ENCODE results near the gene OLFML2A. TPM values are rescaled to one million over a fixed set of nuclear protein-coding genes. Genes with fewer than 3 reads are reported as not detected.
"Not testable (repeated sequence)": the region's sequence is repeated elsewhere in the genome, so short reads cannot be mapped to it uniquely, and the experiment has no call there.

The OLFML2A gene
- total RNA-seq, 1 donor, result 29.7 TPM

GRCh38 chr9:124834591-124834990 is 57.7 kb downstream of the OLFML2A start:
- Histone ChIP-seq H3K79me2 (ENCODE audit: insufficient read depth, low read length) (no peaks in the 10 kb centered on the region), H3K9me3 (ENCODE audit: low read depth, low read length) (no peaks in the 10 kb centered on the region), H3K36me3 (ENCODE audit: insufficient read depth, low read length) (no peaks in the 10 kb centered on the region), H3K27ac (ENCODE audit: low read depth, low read length) (no peak overlapping the region), H3K4me1 (ENCODE audit: insufficient read depth, low read length) (peaks cover 21% of the 10 kb centered on the region), H3K4me2 (ENCODE audit: insufficient read depth, low read length) (no peak overlapping the region), H4K20me1 (ENCODE audit: insufficient read depth, low read length) (peaks cover 3% of the 10 kb centered on the region), H3K27me3 (ENCODE audit: insufficient read depth, low read length) (peaks cover 1% of the 10 kb centered on the region), H3K4me3 (ENCODE audit: insufficient read depth, low read length) (no peak overlapping the region), H2AFZ (ENCODE audit: low read length) (no peak overlapping the region)
- no peak for TF ChIP-seq CTCF (IDR thresholded peaks at IDR 0.05; ENCODE audit: extremely low read depth, low read depth, low read length)
- peak; percentile 91 for DNase-seq (ENCODE audit: insufficient read length, low spot score, missing footprints)

- peaks cover 3% of the 10 kb centered on the region for H4K20me1 ChIP-seq (ENCODE audit: insufficient read depth, low read length)
- TF ChIP-seq CTCF (IDR thresholded peaks at IDR 0.05; ENCODE audit: extremely low read depth, low read depth, low read length), result no peak
- DNase-seq (ENCODE audit: insufficient read length, low spot score, missing footprints), result no peak
- H3K27me3 ChIP-seq (ENCODE audit: insufficient read depth, low read length), result no peaks in the 10 kb centered on the region
- H3K4me2 ChIP-seq (ENCODE audit: insufficient read depth, low read length), result peak overlapping the region; percentile 15
- H3K4me1 ChIP-seq (ENCODE audit: insufficient read depth, low read length), result peaks cover 21% of the 10 kb centered on the region
- no peak overlapping the region for H3K4me3 ChIP-seq (ENCODE audit: insufficient read depth, low read length)
- no peaks in the 10 kb centered on the region for H3K9me3 ChIP-seq (ENCODE audit: low read depth, low read length)
- no peaks in the 10 kb centered on the region for H3K79me2 ChIP-seq (ENCODE audit: insufficient read depth, low read length)
- no peak overlapping the region for H2AFZ ChIP-seq (ENCODE audit: low read length)
- no peak overlapping the region for H3K27ac ChIP-seq (ENCODE audit: low read depth, low read length)
- H3K36me3 ChIP-seq (ENCODE audit: insufficient read depth, low read length), result no peaks in the 10 kb centered on the region
Measured at GRCh38 chr9:124835026-124835557, 58.2 kb downstream of the OLFML2A start.

- DNase-seq (ENCODE audit: insufficient read length, low spot score, missing footprints); H3K27ac ChIP-seq (ENCODE audit: low read depth, low read length); H3K36me3 ChIP-seq (ENCODE audit: insufficient read depth, low read length); H2AFZ ChIP-seq (ENCODE audit: low read length); H3K4me2 ChIP-seq (ENCODE audit: insufficient read depth, low read length); H3K9me3 ChIP-seq (ENCODE audit: low read depth, low read length); H3K4me3 ChIP-seq (ENCODE audit: insufficient read depth, low read length); H3K27me3 ChIP-seq (ENCODE audit: insufficient read depth, low read length); H4K20me1 ChIP-seq (ENCODE audit: insufficient read depth, low read length); H3K79me2 ChIP-seq (ENCODE audit: insufficient read depth, low read length): not testable (repeated sequence)
- H3K4me1 ChIP-seq (ENCODE audit: insufficient read depth, low read length), result peaks cover 14% of the 10 kb centered on the region
Measured at GRCh38 chr9:124838132-124838531, 61.2 kb downstream of the OLFML2A start.

- not testable (repeated sequence) for H3K36me3 ChIP-seq (ENCODE audit: insufficient read depth, low read length); H3K4me2 ChIP-seq (ENCODE audit: insufficient read depth, low read length); H3K4me3 ChIP-seq (ENCODE audit: insufficient read depth, low read length); DNase-seq (ENCODE audit: insufficient read length, low spot score, missing footprints); H4K20me1 ChIP-seq (ENCODE audit: insufficient read depth, low read length); H2AFZ ChIP-seq (ENCODE audit: low read length); H3K27ac ChIP-seq (ENCODE audit: low read depth, low read length); H3K27me3 ChIP-seq (ENCODE audit: insufficient read depth, low read length); H3K9me3 ChIP-seq (ENCODE audit: low read depth, low read length); H3K79me2 ChIP-seq (ENCODE audit: insufficient read depth, low read length)
- peaks cover 18% of the 10 kb centered on the region for H3K4me1 ChIP-seq (ENCODE audit: insufficient read depth, low read length)
Measured at GRCh38 chr9:124838567-124839275, 61.8 kb downstream of the OLFML2A start.
